Fibroblast of skin of scalp (primary cell): ENCODE data around the gene AP1S3.
A peak's percentile ranks its signal among the peaks of the same experiment; 100 is the strongest.
"Not testable (repeated sequence)": the region's sequence is repeated elsewhere in the genome, so short reads cannot be mapped to it uniquely, and the experiment has no call there.

Experiments used
- DNase-seq: peaks from one replicate; pipeline ENCODE4 v3.0.0-alpha.2; 2013

Gene AP1S3

DNA sequence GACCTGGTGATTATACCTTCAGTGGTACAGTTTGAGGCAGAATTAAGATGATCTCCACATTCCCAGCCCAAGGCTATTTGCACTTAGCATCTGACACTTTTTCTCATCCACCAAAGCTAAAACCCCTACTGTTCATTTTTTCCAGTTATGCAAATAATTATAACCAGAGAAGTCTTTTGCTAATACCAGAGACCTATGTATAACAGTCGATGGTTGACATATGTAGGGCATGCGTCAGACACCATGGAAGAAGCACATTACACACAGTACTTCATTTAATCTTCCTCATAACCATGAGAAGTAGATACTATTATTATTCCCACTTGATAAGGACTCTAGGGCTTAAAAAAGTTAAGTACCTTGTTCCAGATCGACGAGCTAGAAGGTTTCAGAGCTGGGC lies 36.5 kb downstream of the AP1S3 start:
- DNase-seq = peak; percentile 63

DNA sequence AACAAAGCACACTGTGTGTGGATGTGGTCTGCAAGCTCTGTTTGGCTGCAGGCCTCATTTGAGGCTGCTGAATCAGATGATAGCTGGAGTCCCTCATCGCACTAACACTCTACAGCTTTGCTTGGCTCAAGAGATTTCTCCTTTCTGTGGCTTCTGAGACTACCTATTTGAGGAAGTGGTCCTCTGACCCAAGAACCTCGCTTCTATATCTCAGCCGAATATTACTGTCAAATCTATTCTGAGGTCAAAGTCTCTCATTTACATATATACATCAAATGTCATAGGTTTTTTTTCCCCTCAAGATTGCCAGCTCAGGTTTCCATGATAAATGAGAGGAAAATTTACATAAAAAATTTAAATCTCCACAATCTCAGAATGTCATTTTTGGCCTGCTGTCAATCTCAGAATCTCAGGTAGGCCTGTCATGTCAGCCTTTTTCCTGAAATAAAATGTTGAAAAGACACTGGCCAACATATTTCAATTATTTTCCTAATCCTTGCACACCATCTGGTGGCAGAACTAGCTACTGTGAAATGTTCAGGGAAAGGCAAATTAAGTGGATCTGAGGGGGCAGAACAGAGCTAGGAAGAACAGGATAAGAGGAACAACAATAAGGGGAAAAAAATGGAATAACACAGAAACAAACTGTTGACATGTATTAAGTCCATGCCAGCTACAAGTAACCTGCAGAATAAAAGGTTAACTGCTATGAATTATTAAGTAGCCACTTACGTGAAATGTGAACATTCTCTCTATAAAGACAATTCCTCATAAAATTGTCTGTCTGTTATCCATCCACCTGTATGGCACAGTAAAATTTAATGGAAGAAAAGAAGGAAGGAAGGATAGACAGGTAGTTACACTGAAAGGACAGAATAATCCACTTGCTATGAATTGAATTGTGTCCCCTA lies 39.3 kb downstream of the AP1S3 start:
- peak; percentile 60 for DNase-seq

DNA sequence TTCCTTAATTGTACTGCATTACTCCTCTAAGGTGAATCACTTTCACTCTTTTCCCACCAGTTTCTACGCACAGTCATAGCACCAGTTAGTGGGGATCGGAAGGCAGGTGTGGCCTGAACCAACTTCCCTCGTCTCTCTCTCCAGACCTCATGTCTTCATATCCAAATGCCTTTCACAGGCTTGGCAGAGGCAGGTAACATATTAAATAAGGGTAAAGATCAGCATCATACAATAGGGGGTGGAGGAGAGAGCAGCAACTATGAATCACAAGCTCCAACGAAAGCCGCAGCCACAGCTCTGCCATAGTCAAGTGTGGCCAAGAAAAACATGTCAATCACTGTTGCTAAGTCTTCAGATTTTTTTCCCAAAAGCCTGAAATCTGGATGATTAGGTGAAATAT lies 40.3 kb downstream of the AP1S3 start:
- DNase-seq = peak; percentile 35

DNA sequence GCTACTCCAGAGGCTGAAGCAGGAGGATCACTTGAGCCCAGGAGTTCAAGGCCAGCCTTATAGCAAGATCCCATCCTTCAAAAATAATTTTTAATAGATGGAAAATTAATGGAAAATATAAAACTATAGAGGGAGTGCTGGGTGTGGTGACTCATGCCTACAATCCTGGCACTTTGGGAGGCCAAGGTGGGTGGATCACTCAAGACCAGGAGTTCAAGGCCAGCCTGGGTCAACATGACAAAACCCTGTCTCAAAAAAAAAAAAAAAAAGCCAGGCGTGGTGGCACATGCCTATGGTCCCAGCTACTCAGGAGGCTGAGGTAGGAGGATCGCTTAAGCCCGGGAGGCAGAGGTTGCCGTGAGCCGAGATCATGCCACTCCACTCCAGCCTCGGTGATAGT lies 48.0 kb downstream of the AP1S3 start:
- DNase-seq = no peak

DNA sequence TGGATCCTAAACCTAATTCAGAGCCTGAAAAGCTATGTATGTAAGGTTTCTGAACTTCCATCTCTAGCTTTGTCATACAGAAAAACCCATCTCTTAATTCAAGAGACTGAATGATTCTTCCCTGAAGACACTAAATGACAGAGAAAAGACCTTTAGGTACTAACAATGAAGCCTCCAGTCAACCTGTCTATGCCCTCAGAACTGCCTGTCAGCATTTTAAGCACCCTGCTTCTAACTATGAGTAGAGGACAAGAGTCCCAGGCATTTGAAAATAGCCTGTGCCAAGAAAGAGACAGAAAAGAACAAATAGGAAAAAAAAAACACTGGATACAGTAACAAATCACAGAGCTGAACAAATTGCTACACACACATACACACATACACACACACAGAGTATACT lies 48.6 kb downstream of the AP1S3 start:
- DNase-seq = no peak

DNA sequence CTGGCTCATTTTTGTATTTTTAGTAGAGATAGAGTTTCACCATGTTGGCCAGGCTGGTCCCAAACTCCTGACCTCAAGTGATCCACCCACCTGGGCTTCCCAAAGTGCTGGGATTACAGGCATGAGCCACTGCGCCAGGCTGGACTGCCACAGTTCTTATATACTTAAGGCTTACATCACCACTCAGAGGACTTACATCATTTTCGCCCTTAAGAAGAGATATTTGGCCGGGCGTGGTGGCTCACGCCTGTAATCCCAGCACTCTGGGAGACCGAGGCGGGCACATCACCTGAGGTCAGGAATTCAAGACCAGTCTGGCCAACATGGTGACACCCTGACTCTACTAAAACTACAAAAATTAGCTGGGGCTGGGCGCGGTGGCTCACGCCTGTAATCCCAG lies 49.3 kb downstream of the AP1S3 start:
- DNase-seq = not testable (repeated sequence)

DNA sequence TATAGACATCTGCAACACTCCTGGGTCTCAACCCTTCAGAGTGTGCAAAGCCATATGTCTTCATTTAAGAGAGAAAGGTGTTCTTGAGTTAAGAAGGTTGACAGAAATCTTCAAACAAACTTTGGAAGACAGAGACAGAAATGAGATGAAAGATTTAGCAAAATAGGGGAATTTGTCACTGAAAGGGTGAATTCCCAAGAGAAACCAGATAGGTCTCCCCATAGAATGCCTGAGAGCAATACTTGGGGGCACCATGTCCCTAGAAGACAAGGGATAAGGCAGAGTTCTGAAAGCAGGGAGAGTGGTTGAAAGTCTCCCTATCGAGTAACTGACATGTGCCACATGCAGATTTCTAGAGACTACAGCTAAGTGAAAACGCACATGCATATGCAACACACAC lies 50.0 kb downstream of the AP1S3 start:
- DNase-seq = no peak

DNA sequence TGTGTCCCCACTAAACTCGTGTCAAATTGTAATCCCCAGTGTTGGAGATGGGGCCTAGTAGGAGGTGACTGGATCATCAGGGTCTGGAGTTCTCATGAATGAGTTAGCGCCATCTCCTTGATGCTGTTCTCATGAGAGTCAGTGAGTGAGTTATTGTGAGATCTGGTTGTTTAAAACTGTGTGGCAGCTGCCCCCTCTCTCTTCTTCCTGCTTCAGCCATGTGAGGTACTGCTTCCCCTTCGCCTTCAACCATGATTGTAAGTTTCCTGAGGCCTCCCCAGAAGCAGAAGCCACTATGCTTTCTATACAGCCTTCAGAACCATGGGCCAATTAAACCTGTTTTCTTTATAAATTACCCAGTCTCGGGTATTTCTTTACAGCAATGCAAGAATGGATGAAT lies 50.4 kb downstream of the AP1S3 start:
- DNase-seq = no peak

DNA sequence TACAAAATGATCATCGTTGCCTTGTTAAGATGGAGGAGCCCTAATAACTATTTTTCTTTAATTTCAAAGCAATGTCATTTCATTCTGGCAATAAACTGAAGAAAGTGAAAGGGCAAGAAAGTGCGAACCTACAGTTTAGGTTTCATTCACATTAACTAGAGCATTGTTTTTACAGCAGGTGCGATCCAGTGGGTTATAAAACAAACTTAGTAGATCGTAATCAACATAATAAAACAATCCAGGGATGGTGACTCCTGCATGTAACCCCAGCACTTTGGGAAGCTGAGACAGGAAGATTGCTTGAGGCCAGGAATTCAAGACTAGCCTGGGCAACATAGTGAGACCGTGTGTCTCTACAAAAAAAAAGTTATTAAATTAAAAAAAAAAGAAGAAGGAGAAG lies 51.1 kb downstream of the AP1S3 start:
- DNase-seq = no peak

DNA sequence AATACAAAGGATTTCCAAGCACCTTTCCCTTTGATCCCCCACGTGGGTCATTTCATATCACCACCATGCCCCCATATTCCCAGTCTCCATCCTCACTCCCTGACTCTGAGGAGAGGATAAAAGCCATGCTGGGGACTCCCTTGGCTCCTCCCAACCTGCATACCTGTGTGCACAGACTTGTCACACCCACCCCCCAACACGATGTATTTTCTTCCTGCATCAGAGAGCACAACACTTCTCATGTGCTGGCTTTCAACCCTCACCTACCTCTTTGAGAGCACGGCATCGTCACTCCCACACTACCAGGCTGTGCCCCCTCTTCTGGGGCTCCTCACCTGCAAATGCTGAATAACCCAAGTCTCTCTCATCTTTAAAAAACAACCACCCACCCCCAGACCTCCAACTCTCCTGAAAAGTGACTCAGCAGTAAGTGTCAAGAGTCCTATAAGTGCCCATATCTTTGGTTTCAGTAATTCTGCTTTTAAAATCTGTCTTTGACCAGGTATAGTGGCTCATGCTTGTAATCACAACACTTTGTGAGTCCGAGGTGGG lies 53.1 kb downstream of the AP1S3 start:
- DNase-seq = no peak

DNA sequence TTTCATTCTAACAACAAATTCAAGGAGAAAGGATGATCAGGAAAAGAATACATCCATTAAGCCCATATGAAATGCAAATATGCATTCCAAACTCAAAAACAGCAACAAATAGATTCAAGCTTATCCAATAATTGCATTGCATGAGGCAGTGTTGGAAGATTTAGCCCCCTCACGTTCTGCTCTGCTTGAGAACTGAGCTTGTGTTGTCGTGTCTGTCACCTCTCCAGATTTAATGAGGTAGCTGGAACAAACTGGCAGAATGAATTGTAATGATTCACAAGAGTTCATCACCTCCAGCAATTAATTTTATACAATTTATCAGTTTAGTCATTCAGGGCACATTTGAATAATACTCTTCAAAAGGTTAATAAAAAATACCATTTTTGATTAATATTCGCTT lies 54.8 kb downstream of the AP1S3 start:
- no peak for DNase-seq

DNA sequence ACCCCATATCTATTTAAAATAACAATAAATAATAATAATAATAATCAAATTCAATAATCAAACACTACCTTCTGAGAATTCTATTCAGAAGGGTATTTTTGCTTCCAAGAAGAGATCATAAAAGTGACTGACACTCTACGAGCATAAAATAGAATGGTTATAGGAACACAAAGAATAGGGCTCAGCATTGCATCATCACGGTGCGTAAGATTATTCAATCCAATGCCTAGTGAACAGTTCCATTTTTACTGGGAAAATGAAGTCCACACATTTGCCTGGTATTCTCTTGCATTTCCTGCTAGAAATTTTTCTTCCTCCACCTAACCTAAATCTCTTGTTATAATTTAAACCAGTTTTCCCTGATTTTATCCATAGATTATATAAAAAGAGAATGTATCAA lies 55.8 kb downstream of the AP1S3 start:
- no peak for DNase-seq

DNA sequence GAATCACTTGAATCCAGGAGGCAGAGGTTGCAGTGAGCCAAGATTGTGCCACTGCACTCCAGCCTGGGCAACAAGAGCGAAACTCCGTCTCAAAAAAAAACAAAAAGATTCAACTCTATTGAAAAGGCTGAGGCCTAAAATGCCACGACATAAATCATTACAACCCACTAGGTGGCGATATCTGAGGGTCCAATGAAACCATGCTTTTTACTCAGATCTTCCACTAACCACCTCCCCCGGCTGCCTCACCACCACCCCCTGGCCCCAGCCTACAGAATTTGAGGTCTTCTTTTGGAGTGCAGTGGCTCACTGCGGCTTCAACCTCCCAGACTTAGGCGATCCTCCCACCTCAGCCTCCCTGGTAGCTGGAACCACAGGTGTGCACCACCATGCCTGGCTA lies 57.5 kb downstream of the AP1S3 start:
- DNase-seq = peak; percentile 57

DNA sequence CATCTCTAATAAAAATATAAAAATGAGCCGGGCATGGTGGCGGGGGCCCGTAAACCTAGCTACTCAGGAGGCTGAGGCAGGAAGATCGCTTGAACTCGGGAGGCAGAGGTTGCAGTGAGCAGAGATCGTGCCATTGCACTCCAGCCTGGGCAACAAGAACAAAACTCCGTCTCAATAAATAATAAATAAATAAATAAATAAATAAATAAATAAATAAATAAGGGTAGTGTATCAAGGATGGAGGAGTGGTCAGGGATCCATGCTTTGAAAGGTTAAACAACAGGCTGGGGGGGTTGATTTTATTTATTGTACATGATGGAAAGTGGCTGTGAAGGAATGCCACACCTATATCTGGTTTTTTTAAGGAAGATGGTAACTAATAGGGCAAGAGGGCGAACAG lies 63.2 kb downstream of the AP1S3 start:
- DNase-seq = no peak

DNA sequence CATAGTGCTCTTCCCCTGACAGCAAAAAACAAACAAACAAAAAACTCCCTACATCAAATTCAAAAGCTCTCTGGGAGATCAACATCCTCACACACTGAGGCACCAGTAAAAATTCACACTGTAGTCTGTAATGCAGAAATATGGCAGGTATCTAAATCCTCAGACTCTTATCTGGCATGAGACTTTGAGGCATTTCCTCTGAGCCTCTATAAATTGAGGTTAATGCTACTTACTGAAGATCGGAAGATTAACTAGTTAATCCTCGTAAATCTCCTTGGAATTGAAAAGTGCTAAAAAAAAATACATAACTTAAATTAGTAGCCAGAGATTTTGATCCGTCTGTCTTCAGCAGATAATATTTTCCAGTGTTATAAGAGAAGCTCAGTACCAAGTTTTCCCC lies 65.0 kb downstream of the AP1S3 start:
- DNase-seq = no peak

DNA sequence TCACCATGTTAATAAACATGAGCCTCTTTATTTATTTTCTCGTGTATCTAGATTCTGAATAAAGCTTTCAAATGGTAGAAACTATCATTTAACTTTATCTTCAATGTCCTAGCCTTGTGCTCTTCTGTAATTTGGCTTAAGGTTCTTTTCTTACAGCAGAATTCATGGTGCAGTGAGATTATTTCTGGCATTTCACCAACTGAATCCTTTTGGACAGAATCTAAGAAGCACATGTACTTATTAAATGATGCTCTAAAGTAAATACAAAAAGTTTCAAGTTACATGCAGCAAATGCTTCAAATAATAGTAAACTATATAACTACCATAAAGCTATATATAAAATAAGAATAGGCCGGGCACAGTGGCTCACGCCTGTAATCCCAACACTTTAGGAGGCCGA lies 65.9 kb downstream of the AP1S3 start:
- no peak for DNase-seq

DNA sequence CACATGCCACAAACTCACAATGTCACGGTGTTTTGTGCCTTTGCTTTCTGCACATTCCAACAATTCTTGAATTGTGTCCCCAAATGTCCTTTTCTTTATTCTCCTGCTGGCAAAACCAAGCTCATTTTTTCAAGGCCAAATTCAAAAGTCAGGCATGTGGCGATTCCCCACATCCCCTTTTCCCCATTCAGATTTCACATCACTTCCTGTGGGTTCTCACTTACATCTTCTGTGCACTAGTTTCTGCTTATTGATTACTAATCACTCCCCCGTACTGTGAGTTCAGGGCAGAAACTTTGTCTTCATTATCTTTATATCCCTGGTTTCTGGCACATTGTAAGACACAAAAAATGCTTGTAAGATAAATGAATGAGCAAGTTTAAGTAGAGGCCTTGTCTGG lies 69.2 kb downstream of the AP1S3 start:
- DNase-seq = no peak

DNA sequence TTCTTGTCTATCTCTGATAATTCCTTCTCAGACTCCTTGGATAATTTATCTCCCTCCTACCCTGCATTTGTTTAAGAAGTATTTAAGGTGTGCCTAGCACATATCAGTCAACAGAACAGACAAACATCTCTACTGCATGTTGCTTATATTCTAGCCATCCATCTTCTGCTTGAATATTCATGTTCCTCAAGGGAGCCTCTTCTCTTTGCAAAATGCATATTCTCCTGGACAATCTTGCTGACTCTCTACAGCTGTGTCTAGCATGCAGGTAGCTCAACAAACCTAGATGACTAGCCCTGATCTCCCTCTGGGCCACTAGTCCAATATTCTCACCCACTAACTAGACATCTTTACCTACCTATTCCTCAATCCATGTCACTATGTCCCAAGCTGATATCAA lies 70.0 kb downstream of the AP1S3 start:
- no peak for DNase-seq

DNA sequence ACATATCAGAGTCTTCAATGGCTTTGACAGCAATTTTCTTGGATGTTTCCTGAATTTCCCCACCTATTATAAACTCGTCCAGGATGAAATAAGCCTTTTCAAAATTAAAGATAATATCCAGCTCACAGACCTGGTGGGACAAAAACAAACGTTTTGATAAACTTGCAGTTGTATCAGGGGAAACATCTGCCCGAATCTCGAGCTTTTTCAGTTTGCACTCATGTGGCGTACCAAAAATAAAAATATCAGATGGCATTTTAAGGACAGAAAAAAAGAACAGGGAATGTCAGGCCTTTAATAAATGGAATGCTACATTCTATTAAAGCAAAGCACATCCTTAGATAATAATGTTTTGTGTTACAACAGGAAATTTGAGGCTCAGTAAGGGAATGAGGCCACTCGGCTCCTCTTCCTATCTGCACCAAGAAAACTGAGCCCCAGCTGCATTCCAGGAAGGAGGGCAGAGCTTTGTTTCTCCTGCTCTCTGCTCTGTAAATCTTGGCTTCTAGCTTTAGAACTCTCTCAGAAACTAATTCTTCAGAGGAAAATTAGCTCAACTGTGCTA lies 72.1 kb downstream of the AP1S3 start:
- DNase-seq = no peak

DNA sequence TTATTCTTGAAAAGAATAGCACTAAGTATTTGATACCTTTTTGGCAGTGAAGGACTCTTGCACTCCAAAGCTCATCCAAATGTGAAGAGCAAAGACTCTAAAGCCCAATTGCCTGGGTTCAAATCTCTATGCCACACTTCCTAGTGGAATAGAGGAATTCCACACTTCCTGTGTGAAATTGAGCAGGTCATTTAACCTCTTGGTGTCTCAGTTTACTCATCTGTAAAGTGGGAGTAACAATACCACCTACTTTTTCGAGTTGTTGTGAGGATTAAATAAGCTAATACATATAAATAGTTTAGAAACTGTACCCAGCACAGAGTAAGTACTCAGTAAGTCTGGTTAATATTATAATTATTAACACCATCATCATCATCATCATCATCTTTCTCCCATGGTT lies 72.6 kb downstream of the AP1S3 start:
- no peak for DNase-seq

DNA sequence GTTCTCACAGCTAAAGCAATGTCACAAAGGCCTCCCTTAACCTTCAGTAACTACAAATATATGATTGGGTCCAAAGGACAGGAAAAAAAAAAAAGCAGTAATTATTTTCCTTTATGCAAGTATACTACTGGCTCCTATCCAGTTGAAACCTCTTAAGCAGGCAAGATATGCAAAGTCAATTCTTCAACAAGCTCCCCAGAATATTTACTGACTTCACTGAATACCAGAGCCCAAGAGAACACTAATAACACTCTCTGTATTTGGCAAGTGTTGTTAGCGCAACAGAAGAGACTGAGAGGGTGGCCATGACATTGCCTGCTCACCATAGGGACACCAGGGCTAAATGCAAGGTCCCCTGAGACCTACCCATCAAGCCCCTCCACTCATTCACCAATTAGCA lies 74.5 kb downstream of the AP1S3 start:
- peak; percentile 15 for DNase-seq

DNA sequence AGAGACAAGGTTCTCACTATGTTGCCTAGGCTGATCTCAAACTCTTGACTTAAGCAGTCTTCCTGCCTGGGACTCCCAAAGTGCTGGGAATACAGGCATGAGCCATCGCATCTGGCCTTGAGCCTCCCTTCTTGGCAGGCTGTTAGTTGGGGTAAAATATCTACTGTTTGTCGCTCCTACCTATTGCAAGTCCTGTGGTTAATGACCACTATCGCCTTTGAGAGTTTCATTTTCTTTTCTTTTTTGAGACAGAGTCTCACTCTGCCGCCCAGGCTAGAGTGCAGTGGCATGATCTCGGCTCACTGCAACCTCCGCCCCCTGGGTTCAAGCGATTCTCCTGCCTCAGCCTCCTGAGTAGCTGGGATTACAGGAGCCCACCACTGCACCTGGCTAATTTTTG lies 75.6 kb downstream of the AP1S3 start:
- DNase-seq = not testable (repeated sequence)

DNA sequence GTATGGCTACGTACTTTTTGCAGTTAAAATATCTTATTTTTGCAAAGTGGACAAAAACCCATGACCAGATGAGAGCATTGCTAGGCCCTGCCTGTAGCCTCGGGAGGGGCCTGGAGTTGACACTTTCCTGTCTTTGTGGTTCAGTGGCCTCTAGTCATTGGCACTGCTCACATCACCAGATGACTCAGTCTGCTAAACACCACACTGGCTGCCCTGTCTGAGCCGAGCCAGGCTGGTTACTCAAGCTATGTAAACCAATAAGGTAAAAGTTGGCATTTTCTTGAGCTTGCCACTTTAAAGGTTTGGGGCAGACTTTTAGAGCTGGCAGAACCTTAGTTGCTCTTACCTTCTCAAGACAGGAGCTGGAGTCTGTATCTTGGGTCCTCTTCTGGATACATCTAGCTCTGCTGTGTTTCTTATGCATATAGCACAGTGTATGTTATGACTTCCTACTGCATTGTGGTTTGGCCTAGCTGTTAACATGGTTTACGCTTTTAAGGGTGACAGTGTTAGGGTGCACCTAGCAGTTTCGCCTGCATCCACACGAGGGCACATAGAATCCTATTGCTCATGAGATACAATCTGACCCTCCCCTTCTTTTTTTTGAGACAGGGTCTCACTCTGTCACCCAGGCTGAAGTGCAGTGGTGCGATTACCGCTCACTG lies 76.4 kb downstream of the AP1S3 start:
- DNase-seq = peak; percentile 73
